GM19324 (cell line): Measurements from ENCODE around the gene ZNF621.

ENCODE experiments used
- ATAC-seq: cut with Tn5 transposase; IDR thresholded peaks from one replicate; pipeline ENCODE4 v1.9.1; 2021; ENCODE audit warnings: mild to moderate bottlenecking, moderate library complexity; ENCODE audit not compliant: unreplicated experiment, low FRiP score

The ZNF621 gene

DNA sequence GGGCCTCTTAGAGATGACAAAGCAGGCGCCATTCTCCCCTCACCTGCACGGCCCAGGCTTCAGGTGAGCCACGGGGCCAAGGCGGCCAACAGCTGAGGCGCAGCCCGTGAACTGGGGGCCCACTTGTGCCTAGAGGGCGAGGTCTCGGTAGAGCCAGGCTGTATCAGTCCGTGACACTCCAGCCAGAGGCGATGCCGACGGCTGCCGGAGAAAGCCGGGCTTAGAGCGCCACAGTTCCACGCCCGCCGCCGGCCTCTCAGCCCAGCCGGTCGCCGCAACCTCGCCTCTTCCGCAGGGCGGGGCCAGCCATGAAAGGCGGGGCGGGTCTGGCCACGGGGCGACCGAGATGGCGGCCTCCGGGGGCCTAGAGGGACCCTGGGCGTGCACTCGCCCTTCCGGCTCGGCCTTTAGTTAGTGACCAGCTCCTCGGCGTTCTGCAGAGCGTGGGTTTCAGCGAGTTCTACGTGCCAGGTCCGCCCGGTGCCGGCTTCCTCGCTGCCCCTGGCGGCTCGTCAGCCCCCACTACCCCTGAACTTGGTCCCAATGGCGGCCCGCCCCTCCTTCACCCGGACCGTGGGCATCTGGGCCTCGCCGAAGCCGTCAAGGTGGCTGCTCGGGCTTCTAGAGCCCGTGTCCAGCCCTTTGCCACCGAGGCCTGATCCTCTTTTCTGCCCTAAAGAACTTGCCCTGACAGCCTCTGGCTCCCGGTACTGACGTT lies at the start of gene ZNF621:
Gene ZNF621, plus strand, starts transcription at position 393 of the 718 bp plus-strand sequence. CDS start 881 bp downstream, outside the sequence.
- peak; percentile 98 for ATAC-seq

DNA sequence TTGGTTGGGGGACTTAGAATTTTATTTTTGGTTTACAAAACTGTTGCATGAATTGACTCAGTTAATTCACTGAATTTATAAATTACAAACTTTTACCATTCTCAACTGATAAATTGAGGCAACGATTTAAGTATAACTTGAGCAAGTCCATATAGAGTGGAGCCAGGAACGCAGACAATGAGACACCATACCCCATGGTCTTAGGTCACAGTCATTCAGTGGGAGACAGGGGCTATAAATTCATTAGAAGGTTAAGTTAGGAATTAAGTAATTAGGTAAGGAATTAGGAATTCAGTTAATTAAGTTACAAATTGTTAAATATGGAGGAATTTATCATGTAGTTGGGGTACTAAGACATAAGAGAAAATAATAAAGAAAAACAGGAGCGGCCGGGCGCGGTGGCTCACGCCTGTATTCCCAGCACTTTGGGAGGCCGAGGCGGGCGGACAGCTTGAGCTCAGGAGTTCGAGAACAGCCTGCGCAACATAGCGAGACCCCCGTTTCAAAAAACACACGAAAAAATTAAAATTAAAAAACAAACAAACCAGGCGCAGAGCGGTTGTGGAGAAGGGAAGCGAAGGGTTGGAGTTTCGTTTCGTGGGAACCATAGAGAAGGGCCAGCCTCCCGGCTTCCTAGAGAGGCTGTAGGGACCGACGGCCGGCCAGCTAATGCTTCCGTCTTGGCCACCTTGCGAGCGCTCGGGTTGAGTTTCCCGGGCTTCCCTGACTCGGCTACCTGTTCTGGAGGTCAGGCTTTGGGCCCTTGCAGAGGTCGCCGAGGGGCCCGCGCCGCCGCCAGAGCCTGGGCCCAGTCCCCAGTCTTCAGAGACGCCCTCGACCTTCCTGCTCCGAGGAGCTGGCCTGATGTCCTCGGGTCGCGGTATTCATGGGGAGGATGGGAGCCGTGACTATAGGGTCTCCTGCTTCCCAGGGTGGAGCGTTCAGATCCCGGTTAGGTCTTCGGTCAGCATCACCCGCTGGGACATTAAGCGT lies 48.0 kb upstream of the ZNF621 start, which contains the start of gene ZNF619:
Gene ZNF619, plus strand, starts transcription at position 645 of the 993 bp plus-strand sequence. CDS start 858 bp downstream, outside the sequence.
- ATAC-seq, result peak; percentile 77

DNA sequence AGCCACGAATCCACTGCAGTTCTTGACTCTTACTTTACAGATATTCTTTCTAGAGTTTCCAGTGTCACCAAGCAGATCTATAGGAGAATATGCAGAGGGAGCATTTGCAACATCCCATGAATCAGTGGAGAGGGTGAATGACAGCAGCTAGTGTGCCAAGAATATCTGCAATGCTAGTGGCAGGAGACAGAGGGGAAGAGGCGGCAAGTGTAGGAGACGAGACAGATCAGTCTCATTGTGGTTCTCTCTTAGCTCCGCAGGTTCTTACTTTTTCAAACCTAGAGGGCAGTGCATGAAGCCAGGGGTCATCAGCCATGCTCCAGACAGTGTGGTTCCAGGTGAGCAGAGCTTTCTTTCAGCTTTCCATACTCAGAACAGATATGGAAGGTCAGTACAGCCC lies 47.1 kb upstream of the ZNF621 start:
- ATAC-seq, result no peak

DNA sequence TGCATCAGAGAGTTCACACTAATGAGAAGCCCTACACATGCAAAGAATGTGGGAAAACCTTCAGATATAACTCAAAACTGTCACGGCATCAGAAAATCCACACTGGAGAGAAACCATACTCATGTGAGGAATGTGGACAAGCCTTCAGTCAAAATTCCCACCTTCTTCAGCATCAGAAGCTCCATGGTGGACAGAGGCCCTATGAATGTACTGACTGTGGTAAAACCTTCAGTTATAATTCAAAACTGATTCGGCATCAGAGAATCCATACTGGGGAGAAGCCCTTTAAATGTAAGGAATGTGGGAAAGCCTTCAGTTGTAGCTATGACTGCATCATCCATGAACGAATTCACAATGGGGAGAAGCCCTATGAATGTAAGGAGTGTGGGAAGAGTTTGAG lies 37.6 kb upstream of the ZNF621 start:
- ATAC-seq, result no peak

DNA sequence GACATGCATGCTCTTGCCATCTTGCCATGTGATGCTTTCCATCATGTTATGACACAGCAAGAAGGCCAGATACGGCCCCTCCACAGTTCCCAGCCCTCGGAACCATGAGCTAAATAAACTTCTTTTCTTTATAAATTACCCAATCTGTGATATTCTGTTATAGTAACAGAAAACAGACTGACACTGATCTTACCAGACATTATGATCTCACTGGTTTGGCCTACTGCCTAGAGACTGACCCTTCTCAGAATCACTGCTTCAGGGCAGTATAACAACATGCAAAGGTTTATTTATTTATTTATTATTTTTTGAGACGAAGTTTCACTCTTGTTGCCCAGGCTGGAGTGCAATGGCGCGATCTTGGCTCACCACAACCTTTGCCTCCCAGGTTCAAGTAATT lies 33.8 kb upstream of the ZNF621 start:
- no peak for ATAC-seq

DNA sequence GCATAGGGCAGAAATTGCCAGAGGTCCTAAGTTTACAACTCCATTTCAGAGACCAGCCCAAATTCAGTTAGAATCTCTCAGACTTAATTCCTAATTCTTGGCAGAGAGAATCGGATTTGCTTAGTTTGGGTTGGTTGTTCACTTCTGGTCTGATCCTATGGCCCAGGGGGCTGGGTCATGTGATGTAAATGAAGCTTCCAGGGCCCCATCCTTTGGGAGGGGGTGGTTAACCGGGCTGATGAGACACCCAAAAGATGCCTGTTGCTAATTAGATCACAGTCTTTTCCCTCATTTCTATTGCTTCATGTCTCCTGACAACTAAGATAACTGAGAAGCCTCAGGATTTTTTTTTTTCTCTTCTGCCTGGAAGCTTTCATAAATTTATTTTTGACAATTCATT lies 30.1 kb upstream of the ZNF621 start:
- no peak for ATAC-seq

DNA sequence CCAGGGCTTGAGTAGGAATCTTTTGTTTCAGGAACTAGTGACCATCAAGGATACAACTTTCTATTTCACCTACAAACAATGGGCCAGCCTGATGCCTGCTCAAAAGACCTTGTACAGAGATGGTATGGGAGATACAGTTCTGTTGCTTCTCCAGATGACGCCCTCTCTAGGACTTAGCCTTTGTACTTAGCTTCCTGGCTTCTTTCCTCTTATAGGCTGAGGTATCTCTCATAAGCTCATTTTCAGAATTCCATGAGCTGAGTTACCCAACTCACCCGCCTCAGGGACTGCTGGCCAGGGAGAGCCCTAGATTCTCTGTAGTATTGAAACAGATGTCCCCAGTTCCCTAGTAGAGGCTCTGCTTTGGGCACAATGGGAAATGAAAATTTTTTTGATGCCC lies 27.5 kb upstream of the ZNF621 start:
- ATAC-seq, result no peak

DNA sequence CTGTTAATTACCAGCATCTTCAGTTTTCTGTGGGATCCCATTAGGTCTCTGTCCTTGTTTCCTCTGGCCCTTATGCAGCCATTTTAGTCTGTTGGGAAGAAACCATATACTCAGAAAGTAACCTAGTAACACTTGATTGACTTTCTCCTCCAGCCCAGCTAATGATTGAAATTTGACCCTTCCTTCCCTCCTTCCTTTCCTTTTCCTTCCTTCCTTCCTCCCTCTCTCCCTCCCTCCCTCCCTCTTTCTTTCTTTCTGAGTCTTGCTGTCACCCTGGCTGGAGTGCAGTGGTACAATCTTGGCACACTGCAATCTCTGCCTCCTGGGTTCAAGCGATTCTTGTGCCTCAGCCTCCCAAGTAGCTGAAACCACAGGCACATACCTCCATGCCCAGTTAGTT lies 24.8 kb upstream of the ZNF621 start:
- ATAC-seq, result no peak

DNA sequence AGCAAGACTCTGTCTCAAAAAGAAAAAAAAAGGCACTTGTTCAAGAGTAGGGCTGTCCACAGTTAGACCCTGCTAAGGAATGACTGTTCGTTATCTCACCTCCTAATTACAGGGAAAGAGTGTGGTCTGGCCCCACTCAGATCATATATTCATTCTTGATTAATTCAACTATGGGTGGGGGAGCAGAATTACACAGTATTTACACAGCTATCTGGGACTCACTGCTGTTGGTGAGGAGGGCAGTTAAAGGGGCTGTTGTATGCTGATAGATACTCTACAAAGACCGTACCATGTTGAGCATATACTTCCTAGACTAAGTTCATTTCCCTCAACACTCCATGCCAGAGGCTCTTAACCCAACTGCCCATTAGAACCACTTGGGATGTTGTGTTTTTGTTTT lies 22.7 kb upstream of the ZNF621 start:
- ATAC-seq, result no peak

DNA sequence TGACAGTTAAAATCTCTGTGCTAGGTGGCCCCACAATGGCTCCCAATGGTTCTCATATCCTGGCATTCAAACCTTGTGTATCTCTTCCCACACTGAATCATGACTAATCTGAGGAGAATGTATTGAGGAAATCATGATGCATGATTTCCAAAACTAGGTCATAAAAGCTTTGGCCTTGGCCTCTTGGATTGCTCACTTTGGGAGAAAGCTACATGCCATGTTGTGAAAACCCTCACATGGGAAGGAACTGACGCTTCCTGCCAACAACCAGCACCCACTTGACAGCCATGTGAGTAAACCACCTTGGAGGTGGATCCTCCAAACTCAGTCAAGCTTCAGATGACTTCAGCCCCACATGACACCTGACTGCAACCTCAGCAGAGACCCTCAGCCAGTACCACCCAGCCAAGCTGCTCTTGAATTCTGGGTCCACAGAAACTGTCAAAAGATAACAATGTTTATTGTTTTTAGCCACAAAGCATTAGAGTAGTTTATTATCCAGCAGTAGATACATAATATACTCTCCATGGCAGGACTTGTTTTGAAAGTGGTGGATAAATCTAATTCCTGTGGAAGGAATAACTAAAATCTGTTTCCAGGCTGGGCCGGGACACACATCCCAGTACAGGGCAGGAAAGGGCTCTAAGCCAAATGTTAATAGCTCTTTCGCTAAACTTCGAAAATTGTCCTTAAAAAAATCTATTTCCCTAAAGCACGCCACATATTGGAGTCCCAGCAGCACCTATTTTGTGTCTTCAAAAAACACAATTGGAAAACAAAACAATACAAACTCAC lies 19.9 kb upstream of the ZNF621 start:
- ATAC-seq, result no peak

DNA sequence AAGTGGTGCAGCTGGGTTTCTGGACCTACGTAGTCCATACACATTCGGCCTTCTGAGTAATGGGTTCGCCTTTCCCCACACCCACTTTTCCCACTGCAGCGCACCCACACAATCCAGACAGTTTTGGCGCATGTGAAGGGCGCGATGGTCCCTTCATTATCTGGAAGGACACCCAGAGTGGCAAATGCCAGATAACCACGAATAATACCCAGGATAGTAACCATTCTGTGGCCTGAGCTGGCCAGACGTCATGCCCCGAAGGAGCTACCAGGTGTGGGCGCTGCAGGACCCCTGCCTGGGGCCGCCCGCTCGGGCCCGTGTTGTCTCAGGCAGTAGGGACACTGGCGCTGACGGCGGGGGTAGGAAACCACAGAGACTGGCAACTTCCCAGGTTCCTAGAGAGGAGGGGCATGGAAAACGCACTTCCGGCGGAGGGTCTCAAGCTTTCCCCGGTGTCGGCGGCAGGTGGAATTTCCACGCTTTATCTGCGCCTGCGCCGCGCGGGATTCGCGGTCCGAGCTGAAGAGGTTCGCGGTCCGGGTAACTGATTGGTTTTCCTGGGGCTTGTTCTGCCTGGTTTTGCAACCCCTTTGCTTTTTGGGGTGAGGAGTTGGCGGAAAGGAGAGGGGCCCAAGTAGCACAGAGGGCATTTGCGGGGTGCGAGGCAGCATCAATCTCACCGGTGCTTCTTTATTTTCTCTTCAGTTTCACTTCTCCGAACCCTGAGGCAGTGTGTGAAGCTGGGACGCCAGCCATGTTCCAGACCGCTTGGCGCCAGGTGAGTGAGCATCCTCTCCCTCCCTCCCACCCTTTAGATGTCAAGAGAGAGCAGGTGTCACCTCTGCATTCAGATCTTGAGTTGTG lies 18.9 kb upstream of the ZNF621 start, which contains the start of gene ZNF620:
Gene ZNF620, plus strand, starts transcription at position 441 of the 864 bp plus-strand sequence. Its CDS starts 314 bp downstream, at position 755.
- ATAC-seq, result peak; percentile 68

DNA sequence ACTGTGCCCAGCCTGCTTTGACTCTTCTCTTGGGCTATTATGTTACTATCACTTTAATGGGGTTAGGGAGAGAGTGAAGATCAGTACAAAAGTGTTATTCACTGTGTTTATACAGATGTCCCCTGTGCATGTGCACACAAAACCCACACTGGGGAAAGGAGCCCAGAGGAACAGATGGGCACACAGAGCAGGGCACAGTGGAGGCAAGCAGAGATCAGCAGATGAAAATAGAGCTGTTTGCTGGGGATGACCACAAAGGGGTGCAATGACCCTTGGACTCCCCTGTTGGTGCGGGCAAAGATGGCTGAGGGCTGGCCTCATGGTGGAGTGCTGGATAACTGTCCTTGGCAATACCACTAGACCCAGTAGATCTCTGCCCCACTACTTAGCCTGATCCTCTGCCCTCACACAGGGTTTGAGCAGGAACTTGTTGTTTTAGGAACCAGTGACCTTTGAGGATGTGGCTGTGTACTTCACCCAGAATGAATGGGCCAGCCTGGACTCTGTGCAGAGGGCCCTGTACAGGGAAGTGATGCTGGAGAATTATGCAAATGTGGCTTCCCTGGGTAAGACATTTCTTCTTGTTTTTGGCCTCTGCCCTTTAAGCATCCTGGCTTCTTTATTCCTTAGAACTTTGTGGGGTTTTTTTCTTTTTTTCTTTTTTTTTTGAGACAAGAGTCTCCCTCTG lies 13.6 kb upstream of the ZNF621 start:
- ATAC-seq, result no peak

DNA sequence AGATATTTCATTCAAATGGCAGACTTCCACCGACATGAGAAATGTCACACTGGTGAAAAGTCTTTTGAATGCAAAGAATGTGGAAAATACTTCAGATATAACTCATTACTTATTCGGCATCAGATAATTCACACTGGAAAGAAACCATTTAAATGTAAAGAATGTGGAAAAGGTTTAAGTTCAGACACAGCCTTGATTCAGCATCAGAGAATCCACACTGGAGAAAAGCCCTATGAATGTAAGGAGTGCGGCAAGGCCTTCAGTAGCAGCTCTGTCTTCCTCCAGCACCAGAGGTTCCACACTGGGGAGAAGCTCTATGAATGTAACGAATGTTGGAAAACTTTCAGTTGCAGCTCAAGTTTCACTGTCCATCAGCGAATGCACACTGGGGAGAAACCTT lies 8.6 kb upstream of the ZNF621 start:
- ATAC-seq, result no peak

DNA sequence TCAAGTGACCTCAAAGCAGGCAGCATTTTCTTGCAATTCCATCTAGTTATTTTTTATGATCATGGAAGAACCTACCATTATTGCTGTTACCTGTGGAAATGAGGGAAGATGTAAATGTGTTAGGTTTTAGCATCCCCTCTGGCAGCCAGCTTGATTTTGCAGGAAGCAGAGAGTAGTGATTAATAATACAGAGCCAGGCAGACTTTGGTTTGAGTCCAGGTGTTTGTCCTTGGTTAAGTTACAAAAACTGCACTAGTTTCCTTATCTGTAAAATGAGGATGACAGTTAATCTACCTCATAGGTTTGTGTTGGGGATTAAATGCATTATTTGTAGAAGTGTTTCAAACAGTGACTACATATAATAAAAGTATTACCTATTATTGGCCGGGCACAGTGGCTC lies 6.7 kb upstream of the ZNF621 start:
- no peak for ATAC-seq

DNA sequence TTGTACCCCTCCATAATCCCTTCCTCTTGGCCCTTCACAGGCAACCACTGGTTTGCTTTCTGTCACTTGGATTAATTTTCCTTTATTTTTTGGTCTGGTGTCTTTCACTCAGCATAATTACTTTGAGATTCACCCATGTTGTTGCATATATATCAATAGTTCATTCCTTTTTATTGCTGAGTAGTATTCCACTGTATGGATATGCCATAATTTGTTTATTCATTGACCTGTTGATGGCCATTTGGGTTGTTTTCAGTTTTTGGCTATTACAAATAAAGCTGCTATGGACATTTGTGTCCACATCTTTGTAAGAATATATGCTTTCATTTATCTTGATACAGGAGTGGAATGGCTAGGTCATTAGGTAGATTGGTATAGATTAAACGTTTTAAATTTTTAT lies 5.9 kb upstream of the ZNF621 start:
- ATAC-seq, result no peak

DNA sequence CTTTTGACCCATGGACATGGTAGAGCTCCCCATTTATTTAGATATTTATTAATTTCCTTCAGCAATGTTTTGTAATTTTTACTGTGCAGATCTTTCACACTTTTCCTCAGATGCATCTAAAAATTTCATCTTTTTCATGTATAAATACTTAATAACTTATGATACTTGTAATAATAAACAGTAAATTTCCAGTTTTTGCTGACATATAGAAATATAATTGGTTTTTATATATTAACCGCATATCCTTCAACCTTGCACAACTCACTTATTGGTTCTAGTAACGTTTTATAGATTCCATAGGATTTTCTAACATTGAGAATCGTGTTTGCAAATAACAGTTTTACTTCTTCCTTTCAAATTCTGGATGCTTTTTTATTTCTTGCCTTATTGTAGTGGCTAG lies 3.5 kb upstream of the ZNF621 start:
- ATAC-seq, result no peak

DNA sequence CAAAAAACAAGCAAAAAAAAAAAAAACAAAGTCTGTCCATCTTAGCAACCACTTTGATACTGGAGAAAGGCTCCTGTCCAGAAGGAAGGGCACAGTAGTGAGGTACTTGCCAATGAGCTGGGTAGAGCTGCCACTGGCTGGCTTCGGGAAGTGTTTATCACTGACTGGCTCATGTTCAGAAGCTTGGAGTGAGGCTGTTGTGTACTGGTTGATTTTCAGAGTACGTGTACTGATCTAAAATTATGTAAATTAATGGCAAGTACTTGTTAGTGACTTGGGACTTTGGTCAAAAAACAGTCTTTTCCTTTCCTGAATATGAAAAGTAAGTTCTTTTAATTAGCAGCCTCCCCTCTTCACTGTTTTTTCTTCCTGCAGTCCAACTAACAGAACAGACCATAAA lies 979 bp upstream of the ZNF621 start:
- no peak for ATAC-seq

DNA sequence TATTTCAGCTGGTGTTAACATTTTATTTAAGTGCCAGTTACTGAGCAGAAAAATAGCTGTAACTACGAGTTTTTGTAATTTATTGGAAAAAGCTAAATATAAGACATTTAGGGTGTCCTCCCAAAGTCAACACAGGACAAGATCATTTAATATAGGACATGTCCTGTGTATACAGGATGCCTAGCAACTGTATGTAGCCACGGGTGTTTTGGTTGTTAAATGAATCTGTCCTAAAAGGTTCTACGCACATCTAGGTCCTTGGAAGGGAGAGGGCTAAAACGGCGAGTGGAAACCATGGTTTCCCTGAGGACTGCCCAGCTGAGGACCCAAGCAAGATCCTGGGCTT lies 565 bp upstream of the ZNF621 start:
- ATAC-seq, result no peak

DNA sequence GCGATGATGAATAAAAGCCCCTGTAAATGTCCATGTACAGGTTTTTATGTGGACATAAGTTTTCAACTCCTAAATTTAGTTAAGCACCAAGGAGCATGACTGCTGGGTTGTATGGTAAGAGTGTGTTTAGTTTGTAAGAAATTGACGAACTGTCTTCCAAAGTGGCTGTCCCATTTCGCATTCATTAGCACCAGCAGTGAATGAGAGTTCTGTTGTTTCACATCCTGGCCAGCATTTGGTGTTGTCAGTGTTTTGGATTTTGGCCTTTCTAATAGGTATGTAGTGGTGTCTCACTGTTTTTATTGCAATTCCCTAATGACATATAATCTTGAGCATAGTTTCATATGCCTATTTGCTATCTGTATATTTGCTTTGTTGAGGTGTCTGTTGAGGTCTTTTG lies 3.7 kb downstream of the ZNF621 start:
- no peak for ATAC-seq
